Fibroblast of lung (primary cell): Measurements from ENCODE around the gene CPTP.

Experiments used
- CTCF ChIP-seq, 2 donors: IDR thresholded peaks in 1 of 2; conservative IDR thresholded peaks in 1 of 2; 1 replicate in 1 of 2; 2 replicates in 1 of 2; pipeline ENCODE4 v1.5.1; 2011 to 2012; ENCODE audit warnings: low read length in 2 of 2, control low read depth in 1 of 2, inconsistent platforms in 1 of 2, low read depth in 1 of 2, mild to moderate bottlenecking in 1 of 2
- EZH2 ChIP-seq: IDR thresholded peaks from 2 replicates; pipeline ENCODE4 v1.5.1; 2012; ENCODE audit warnings: low read length, control low read depth, mild to moderate bottlenecking; ENCODE audit errors: missing control alignments

DNA sequence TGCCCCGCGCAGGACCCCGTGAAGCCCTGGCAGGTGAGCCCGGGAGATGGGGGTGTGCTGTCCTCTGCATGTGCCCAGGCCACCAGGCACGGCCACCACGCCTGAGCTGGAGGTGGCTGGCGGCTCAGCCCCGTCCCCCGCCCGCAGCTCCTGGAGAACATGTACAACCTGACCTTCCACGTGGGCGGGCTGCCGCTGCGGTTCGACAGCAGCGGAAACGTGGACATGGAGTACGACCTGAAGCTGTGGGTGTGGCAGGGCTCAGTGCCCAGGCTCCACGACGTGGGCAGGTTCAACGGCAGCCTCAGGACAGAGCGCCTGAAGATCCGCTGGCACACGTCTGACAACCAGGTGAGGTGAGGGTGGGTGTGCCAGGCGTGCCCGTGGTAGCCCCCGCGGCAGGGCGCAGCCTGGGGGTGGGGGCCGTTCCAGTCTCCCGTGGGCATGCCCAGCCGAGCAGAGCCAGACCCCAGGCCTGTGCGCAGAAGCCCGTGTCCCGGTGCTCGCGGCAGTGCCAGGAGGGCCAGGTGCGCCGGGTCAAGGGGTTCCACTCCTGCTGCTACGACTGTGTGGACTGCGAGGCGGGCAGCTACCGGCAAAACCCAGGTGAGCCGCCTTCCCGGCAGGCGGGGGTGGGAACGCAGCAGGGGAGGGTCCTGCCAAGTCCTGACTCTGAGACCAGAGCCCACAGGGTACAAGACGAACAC lies 8.3 kb downstream of the CPTP start:
- TF ChIP-seq CTCF (conservative IDR thresholded peaks at IDR 0.05 in 1 of 2, IDR thresholded peaks at IDR 0.05 in 1 of 2; ENCODE audit: low read depth in 1 of 2, low read length in 2 of 2) (no peak), EZH2 (no peak)
